IPS DF 6.9 (cell line): ENCODE data around the gene ARHGDIG.
"Not testable (repeated sequence)": the region's sequence is repeated elsewhere in the genome, so short reads cannot be mapped to it uniquely, and the experiment has no call there.

Experiments used
- DNase-seq: peaks from one replicate; pipeline ENCODE4 v3.0.0-alpha.2; 2013; ENCODE audit warnings: low read depth, low spot score
- H3K27ac ChIP-seq: one replicate; pipeline ENCODE4 v1.5.1; 2013; ENCODE audit warnings: low read length, control low read depth
- H3K27me3 ChIP-seq: 2 replicates; pipeline ENCODE4 v1.6.1; 2013; ENCODE audit warnings: mild to moderate bottlenecking, low read length; ENCODE audit not compliant: control insufficient read depth, insufficient read depth
- H3K36me3 ChIP-seq: 2 replicates; pipeline ENCODE4 v1.6.1; 2013; ENCODE audit warnings: low read length; ENCODE audit not compliant: control insufficient read depth, insufficient read depth
- H3K4me1 ChIP-seq: 2 replicates; pipeline ENCODE4 v1.6.1; 2013; ENCODE audit warnings: low read length; ENCODE audit not compliant: control insufficient read depth, insufficient read depth
- H3K4me3 ChIP-seq: 2 replicates; pipeline ENCODE4 v1.5.1; 2013; ENCODE audit warnings: mild to moderate bottlenecking, low read length
- H3K9me3 ChIP-seq: 2 replicates; pipeline ENCODE4 v1.6.1; 2013; ENCODE audit warnings: low read length, inconsistent platforms; ENCODE audit not compliant: control insufficient read depth, insufficient read depth
- WGBS: extraction: QIAGEN DNeasy Blood & Tissue Kit; methylation state at CpG from one replicate; pipeline ENCODE4 v1.1.7; 2013; ENCODE audit warnings: mixed read lengths, missing lambda C conversion rate; ENCODE audit not compliant: insufficient read length, insufficient coverage; 5-methylcytosine and 5-hydroxymethylcytosine counted together

ARHGDIG gene

GRCh38 chr16:252366-253337, 27.7 kb upstream of the ARHGDIG start:
- H3K27me3 ChIP-seq = no peaks in the 10 kb centered on the region
- WGBS = no CpG with 5 or more reads among the region's 30 CpGs
- no peaks in the 10 kb centered on the region for H3K9me3 ChIP-seq
- H3K4me1 ChIP-seq = no peaks in the 10 kb centered on the region
- no peak overlapping the region for H3K4me3 ChIP-seq
- DNase-seq = no peak
- no peak overlapping the region for H3K27ac ChIP-seq
- no peaks in the 10 kb centered on the region; the same call in 1 of the 2 replicates for H3K36me3 ChIP-seq

DNA sequence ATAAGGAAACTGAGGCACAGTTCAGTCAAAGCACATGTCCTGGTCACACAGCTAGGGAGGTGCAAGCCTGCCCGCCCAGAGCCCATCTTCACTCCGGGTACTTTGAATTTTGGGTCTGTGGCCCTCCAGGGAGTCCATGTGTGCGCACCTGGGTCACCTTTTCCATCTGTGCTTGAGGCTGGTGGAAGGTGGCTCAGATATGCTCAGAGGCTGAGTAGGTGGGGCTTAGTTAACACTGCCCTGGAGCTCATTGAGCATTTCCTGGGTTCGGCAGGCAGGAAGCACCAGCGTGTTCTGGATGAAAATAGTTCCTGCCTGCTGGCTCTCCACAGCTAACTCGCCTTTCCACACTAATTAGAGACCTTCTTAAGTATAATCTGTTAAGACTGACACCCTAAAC, 26.6 kb upstream of the ARHGDIG start:
- Histone ChIP-seq H3K9me3 (no peaks in the 10 kb centered on the region), H3K27me3 (no peaks in the 10 kb centered on the region), H3K36me3 (no peaks in the 10 kb centered on the region; the same call in 1 of the 2 replicates), H3K4me3 (no peak overlapping the region), H3K4me1 (no peaks in the 10 kb centered on the region), H3K27ac (no peak overlapping the region)
- WGBS = no CpG with 5 or more reads among the region's 6 CpGs
- DNase-seq = no peak

DNA sequence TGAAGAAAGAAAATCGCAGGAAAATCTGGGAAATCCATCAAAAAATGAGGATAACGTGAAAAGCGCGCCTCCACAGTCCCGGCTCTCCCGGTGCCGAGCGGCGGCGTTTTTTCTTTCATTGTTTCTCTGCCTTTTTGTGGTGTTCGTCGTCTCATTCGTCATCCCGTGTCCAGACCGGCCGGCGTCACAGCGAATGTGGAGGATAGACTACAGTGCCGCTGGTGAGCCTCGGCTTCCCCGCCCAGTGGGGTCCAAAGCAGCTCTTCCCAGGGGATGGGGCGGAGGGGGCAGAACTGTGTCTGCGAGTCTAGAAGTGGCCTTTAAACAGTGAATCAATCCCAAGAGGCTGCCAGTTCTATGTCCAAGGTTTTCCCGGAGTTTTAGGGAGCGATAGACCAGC, 25.9 kb upstream of the ARHGDIG start:
- no peaks in the 10 kb centered on the region for H3K27me3 ChIP-seq
- WGBS = no CpG with 5 or more reads among the region's 25 CpGs
- DNase-seq = no peak
- no peaks in the 10 kb centered on the region for H3K4me1 ChIP-seq
- H3K27ac ChIP-seq = no peak overlapping the region
- no peak overlapping the region for H3K4me3 ChIP-seq
- H3K9me3 ChIP-seq = no peaks in the 10 kb centered on the region
- no peaks in the 10 kb centered on the region; the same call in 1 of the 2 replicates for H3K36me3 ChIP-seq

GRCh38 chr16:255183-255582, 25.2 kb upstream of the ARHGDIG start:
- no peak overlapping the region for H3K27ac ChIP-seq
- H3K27me3 ChIP-seq = no peaks in the 10 kb centered on the region

DNA sequence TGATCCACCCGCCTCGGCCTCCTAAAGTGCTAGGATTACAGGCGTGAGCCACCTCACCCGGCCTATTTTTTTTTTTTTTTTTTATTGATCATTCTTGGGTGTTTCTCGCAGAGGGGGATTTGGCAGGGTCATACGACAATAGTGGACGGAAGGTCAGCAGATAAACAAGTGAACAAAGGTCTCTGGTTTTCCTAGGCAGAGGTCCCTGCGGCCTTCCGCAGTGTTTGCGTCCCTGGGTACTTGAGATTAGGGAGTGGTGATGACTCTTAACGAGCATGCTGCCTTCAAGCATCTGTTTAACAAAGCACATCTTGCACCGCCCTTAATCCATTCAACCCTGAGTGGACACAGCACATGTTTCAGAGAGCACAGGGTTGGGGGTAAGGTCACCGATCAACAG, 22.3 kb upstream of the ARHGDIG start:
- not testable (repeated sequence) for DNase-seq, H3K27ac ChIP-seq, H3K9me3 ChIP-seq, H3K27me3 ChIP-seq, H3K4me1 ChIP-seq, H3K4me3 ChIP-seq
- no CpG with 5 or more reads among the region's 13 CpGs for WGBS
- peaks cover 17% of the 10 kb centered on the region for H3K36me3 ChIP-seq

More at GRCh38 chr16:255183-255582, 25.2 kb upstream of the ARHGDIG start:
- Histone ChIP-seq H3K36me3 (peaks cover 5% of the 10 kb centered on the region), H3K4me1 (no peaks in the 10 kb centered on the region), H3K4me3 (no peak overlapping the region), H3K9me3 (no peaks in the 10 kb centered on the region)
- no CpG with 5 or more reads among the region's 6 CpGs for WGBS
- no peak for DNase-seq

- no CpG with 5 or more reads among the region's 10 CpGs for WGBS
Observed at GRCh38 chr16:259226-259625, 21.2 kb upstream of the ARHGDIG start.

DNA sequence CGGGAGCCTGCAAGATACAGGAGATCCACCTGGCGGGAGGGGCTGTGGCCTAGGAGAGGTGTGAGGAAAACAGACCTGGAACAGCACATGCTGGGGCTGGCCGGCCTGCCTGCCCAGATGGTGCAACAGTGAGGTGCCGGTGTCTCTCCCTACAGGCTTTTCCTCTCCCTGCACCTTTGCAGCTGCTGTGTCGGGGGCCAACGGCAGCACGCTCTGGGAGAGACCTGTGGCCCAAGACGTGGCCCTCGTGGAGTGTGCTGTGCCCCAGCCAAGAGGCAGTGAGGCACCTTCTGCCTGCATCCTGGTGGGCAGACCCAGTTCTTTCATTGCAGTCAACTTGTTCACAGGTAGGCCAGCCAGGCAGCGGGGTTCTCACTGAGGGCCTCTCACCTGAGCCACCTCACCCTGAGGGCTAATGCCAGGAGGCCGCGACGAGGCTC, 20.6 kb upstream of the ARHGDIG start:
- Histone ChIP-seq H3K27ac (no peak overlapping the region), H3K9me3 (no peaks in the 10 kb centered on the region), H3K27me3 (no peaks in the 10 kb centered on the region), H3K36me3 (peaks cover 24% of the 10 kb centered on the region), H3K4me3 (no peak overlapping the region), H3K4me1 (no peaks in the 10 kb centered on the region)
- WGBS = no CpG with 5 or more reads among the region's 13 CpGs
- no peak for DNase-seq

More at GRCh38 chr16:259226-259625, 21.2 kb upstream of the ARHGDIG start:
- Histone ChIP-seq H3K27ac (no peak overlapping the region), H3K9me3 (no peaks in the 10 kb centered on the region), H3K36me3 (peaks cover 24% of the 10 kb centered on the region), H3K4me1 (no peaks in the 10 kb centered on the region), H3K4me3 (no peak overlapping the region), H3K27me3 (no peaks in the 10 kb centered on the region)
- no peak for DNase-seq

DNA sequence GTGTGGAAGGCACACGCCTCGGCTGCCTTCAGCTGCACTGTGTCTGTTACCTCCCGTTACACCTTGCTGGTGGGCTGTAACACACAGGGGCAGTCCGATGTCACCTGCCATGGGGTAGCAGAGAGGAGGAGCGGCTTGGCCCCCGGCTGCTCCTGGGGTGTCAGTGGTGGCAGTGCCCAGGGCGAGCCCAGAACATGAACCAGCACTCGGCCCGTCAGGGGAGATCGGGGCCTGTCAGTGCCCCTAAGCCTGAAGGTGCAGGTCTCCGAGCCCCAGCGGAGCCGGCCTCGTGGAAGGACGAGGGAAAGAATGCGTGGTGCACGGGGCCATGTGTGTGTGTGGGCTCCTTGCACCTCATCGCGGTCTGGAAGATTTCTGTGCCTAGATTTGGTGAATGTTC, 20.1 kb upstream of the ARHGDIG start:
- Histone ChIP-seq H3K4me1 (no peaks in the 10 kb centered on the region), H3K9me3 (no peaks in the 10 kb centered on the region), H3K4me3 (no peak overlapping the region), H3K27me3 (no peaks in the 10 kb centered on the region), H3K36me3 (peaks cover 24% of the 10 kb centered on the region), H3K27ac (no peak overlapping the region)
- DNase-seq = no peak
- WGBS = no CpG with 5 or more reads among the region's 19 CpGs

DNA sequence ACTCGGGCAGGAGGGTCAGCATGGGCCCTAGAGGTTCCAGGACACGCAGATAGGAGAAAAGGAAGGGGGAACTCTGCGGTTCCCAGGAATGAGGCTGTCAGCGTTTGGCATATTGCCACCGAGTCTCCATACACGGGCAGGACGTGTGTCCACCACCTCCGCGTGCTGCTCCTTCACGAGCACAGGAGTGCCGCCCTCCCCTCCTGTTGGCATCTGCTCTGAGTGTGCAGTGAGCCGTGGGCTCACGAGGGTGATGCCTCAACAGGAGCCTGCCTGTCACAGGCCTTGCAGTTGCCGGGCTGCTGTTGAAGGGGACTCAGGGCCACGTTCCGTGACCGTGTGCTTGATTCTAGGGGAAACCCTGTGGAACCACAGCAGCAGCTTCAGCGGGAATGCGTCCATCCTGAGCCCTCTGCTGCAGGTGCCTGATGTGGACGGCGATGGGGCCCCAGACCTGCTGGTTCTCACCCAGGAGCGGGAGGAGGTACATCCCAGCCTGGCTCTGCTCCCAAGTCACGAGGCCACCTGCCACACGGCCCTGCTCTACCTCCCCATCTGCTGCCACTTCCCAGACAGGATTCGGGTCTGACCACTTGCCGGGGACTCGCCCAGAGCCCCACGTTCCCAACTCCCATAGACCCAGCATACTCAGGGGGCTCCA, 19.2 kb upstream of the ARHGDIG start:
- peaks cover 24% of the 10 kb centered on the region for H3K36me3 ChIP-seq
- H3K4me1 ChIP-seq = no peaks in the 10 kb centered on the region
- no peaks in the 10 kb centered on the region for H3K27me3 ChIP-seq
- no peak for DNase-seq
- no CpG with 5 or more reads among the region's 28 CpGs for WGBS
- H3K27ac ChIP-seq = no peak overlapping the region
- no peak overlapping the region for H3K4me3 ChIP-seq
- no peaks in the 10 kb centered on the region for H3K9me3 ChIP-seq

- Histone ChIP-seq H3K27ac (no peak overlapping the region), H3K4me1 (no peaks in the 10 kb centered on the region), H3K9me3 (no peaks in the 10 kb centered on the region), H3K4me3 (no peak overlapping the region), H3K27me3 (no peaks in the 10 kb centered on the region), H3K36me3 (peaks cover 24% of the 10 kb centered on the region)
- DNase-seq = no peak
- no CpG with 5 or more reads among the region's 29 CpGs for WGBS
Observed at GRCh38 chr16:262121-262745, 18.2 kb upstream of the ARHGDIG start.
